Activated effector memory CD4-positive, alpha-beta T cell treated with anti-CD3 and anti-CD28 coated beads, Interleukin-2, amount 50 U/mL, for 16 hours (primary cell): ENCODE results near the gene KRTAP2-3.
"Not testable (repeated sequence)": the region's sequence is repeated elsewhere in the genome, so short reads cannot be mapped to it uniquely, and the experiment has no call there.

Experiments used
- DNase-seq: peaks from one replicate; pipeline ENCODE4 v3.0.0-alpha.2; 2020

KRTAP2-3 gene

DNA sequence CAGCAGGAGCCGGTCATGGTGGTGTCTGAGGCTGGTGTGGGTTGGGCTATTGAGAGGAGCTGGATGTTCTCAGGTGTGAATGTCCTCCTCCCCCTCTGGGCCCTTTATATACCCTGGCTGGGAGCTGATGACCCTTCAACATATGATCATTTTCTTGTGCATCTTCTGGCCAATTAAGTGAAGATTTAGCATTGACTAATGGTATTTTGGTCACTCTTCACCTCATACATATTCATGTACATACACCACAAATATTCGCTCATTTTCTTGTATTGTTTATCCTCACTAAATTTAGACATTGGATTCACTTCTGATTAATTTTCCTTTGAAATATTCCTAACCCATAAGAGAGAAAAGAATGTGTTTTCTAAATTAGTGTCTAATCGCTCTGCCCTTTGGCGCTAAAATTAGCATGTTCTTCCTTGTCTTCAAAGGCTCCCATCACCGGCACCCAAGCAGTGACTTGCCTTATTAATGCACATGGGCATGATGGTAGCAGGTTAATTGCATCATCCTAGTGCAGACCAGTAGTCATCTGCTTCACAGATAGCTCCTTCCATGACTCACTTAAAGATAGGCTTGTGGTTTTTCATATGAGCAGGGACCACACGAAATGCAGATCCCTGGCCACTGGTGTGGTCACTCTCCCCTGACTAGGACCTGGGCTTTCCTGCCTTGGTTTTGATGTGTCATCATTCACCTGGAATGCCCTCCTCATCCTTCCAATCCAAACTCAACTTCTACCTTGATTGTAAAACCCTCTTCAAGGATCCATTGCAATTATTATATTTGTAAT, 6.1 kb upstream of the KRTAP2-3 start, which contains the start of gene KRTAP2-4:
Gene KRTAP2-4, minus strand, starts transcription at position 51 of the 796 bp plus-strand sequence. Its CDS starts 34 bp downstream, at position 17.
- no peak for DNase-seq

DNA sequence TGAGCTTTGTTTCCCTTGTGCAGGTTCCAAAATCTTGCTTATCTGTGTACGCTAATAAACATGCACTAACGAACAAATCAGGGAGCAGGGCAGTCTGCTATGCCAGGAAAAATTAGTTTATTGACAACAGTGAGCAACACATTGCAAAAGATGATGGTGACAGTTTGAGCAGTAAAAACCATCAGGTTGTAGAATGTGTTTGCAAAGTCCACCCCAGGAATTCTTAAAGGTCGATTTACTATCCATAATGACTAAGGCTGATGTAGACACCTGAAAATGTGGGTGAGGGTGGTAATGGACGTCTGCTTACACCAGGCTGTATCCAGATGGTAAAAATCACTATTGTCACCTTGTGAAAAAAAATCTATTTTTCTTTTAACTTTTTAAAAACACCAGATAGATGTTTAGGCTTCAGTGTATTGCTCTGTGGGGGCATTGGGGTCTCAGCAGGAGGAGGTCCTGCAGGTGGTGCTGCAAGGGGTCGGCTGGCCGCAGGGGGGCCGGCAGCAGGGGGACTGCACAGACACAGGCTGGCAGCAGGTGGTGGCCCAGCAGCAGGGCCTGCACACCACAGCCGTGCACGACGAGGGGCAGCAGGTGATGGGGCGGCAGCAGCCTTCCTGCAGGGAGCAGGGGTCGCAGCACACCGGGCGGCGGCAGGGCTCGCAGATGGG, 5.2 kb upstream of the KRTAP2-3 start:
- DNase-seq = not testable (repeated sequence)

DNA sequence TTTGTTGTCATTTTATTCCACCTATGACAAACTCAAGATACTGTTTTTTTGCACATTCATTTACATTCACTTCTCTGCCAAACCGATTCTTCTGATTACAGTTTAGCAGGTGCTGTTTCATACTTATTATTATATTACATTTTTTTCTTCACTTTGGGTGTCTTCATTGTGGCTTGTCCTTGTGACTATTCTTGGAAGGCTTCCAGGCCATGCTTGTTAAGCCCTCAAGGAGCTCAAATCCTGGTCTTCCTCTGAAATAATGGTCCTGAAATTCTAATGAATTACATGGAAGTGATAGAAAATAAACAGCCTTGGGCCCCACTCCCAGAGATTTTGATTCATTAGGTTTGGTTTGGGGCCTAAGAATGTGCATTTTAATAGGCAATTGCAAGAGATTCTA, 4.4 kb upstream of the KRTAP2-3 start:
- no peak for DNase-seq

DNA sequence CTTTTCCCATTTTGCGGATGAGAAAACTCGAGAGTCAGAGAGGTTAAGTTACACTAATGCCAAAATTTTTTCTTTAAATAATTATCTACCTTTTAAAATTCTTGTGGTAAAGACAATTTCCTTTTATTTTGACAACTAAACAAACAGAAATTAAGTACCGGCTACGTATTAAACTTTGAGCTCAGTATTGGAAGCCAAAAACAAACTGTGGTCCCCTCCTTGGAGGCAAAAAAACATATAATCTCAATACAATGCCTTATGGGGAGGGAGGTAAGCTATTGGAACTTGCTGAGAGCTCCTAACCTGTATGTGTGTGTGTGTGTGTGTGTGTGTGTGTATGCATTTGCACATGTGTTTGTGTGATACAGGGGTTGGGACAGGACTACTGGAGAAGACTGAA, 3.5 kb upstream of the KRTAP2-3 start:
- DNase-seq = no peak

DNA sequence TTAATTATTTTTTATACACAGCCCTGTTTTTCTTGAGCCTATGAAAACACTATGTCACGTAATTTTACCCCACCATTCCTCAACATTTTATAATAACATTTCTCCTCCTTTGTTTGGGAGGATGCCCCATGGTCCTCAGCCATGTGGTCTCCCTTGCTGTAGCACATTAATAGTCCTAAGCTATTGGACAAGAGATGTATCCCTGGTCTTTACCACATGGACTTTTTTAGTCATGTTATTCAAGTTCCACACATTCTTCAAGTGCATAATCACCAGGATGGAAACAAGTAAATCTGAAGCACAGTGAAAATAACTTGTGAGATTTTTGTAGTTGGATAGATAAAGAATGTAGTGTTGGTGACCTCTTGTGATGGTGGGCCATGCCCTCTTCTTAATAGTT, 2.0 kb upstream of the KRTAP2-3 start:
- no peak for DNase-seq

DNA sequence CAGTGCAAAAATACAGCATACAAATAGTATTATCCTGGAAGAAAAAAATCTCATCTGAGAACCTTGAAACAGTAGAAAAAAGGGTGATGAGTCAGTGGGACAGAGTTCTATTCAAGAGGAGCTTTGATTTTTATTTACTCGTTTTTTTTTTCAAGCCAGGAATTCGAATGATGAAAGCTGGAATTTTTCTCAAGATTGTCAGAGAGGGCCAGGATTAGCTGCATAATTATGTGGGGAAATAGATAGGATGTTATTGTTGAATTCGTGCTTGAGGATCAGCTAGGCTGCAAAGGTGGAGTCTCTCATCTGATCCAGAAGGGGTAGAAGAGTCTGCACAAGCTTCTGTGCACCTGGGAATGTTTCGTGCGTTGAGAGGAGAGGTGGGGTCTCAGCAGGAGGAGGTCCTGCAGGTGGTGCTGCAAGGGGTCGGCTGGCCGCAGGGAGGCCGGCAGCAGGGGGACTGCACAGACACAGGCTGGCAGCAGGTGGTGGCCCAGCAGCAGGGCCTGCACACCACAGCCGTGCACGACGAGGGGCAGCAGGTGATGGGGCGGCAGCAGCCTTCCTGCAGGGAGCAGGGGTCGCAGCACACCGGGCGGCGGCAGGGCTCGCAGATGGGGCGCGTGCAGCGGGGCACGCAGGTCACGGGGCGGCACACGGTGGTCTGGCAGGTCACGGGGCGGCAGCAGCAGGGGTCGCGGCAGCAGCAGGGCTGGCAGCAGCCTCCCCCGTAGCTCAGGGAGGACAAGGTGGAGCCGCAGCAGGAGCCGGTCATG, 450 bp downstream of the KRTAP2-3 start:
- DNase-seq = not testable (repeated sequence)

DNA sequence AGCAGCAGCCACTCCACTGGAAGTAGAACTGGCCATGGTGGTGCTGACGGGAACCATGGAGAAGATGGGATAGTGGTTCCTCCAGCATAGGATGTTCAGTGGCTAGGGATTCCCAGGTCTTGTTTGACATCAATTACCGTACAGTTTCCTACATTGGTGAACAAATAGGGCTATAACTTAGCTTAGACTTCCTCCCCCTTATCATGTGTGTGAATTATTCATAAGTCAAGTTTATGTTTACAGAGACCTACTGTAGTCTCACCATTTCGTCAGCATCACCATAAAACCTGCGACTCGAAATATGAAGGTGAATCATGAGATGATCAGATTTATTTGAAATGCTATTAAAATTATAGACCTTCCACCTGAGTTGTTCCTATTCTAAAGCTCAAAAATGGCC, 1.2 kb downstream of the KRTAP2-3 start:
- DNase-seq = no peak

DNA sequence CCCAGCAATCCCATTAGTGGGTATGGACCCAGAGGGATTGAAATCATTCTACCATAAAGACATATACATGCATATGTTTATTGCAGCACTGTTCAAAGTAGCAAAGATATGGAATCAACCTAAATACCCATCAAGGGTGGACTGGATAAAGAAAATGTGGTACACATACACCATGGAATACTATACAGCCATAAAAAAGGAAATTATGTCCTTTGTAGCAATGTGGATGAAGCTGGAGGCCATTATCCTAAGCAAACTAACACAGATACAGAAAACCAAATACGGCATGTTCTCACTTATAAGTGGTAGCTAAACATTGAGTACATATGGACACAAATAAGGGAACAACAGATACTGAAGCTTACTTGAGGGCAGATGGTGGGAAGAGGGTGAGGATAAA, 2.4 kb downstream of the KRTAP2-3 start:
- DNase-seq = no peak

DNA sequence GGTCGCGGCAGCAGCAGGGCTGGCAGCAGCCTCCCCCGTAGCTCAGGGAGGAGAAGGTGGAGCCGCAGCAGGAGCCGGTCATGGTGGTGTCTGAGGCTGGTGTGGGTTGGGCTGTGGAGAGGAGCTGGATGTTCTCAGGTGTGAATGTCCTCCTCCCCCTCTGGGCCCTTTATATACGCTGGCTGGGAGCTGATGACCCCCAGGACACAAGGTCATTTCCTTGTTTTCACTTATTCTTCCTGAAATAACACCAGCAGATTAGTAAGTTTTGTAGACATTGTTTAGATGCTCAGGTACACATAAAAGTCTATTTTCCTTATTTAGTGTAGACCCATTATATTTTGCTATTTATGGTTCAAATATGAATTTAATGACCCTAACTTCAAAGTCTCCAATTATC, 4.8 kb downstream of the KRTAP2-3 start, which contains the start of gene KRTAP2-2:
Gene KRTAP2-2, minus strand, starts transcription at position 101 of the 400 bp plus-strand sequence. Its CDS starts 19 bp downstream, at position 82.
- DNase-seq = not testable (repeated sequence)

DNA sequence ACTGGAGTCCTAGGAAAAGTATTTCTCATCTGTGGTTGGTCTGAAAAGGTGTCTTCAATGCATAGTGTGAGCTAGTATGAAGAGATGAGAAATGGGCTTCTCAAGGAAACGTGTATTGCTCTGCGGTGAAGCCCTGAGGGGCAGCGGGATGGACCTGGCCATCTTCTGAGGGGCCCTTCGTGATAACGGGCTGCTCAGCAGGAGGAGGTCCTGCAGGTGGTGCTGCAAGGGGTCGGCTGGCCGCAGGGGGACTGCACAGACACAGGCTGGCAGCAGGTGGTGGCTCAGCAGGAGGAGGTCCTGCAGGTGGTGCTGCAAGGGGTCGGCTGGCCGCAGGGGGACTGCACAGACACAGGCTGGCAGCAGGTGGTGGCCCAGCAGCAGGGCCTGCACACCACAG, 5.4 kb downstream of the KRTAP2-3 start:
- not testable (repeated sequence) for DNase-seq

DNA sequence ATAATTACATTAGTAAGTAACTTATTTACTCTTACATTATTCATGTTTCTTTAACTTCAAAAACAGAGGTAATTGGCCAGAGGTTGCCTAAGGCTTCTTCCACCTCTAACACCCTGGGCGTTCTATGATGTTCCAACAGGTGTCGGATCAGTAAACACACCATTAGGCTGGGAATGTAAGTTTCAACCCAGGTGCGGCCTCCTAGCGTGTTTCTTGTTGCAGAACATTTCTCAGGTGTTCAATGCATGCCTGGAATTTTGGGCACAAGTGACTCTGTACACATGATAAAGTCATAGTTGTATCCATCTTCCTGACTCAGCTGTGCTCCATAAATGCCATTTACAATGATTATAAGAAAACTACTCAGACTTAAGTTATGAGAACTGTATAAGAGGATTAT, 5.9 kb downstream of the KRTAP2-3 start:
- no peak for DNase-seq

DNA sequence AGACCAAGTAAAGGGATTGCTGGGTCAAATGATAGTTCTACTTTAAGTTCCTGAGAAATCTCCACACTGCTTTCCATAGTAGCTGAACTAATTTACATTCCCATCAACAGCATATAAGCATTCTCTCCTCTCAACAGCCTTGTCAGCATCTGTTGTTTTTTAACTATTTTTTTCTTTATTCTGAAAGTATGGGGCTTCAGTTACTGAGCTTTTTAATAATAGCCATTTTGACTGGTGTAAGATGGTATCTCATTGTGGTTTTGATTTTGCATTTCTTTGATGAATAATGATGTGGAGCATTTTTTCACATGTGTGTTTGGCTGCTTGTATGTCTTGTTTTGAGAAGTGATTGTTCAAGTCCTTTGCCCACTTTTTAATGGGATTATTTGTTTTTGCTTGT, 7.3 kb downstream of the KRTAP2-3 start:
- DNase-seq = no peak

DNA sequence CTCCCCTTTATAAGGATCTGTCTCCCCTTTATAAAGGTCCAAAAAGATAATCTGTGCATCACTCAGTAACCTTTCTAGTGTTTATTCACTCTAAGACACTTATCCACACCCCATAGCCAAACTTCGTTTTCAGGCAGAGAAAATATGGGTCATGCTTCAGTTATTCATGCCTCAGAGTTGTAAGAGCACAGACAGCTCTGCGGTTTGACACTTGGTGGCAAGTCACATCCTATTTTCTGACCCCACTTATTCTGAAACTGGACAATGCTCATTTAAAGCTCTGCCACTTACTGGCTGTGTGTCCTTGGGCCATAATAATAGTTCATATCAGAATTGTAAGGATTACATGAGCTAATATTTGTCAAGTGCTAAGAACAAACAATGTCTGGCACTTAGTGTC, 10.8 kb downstream of the KRTAP2-3 start:
- DNase-seq = no peak

DNA sequence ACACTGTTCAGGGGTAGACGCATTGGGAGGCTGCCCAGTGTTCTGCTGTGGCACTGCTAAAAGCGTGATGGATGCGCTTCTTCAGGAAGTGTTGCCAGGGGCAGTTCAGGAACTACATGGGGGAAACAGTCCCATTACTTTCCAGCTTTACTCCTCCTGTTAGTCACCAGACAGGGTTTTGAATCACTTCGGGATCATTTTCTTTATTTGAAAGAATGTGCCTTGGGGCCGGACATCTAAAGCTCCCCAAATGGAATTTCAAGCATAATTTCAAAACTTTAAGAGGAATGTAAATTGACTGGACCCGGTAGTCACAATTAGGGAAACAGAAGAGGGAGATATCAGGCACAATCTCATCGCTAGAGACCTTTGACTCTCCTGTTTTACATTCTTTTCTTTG, 11.5 kb downstream of the KRTAP2-3 start:
- no peak for DNase-seq

DNA sequence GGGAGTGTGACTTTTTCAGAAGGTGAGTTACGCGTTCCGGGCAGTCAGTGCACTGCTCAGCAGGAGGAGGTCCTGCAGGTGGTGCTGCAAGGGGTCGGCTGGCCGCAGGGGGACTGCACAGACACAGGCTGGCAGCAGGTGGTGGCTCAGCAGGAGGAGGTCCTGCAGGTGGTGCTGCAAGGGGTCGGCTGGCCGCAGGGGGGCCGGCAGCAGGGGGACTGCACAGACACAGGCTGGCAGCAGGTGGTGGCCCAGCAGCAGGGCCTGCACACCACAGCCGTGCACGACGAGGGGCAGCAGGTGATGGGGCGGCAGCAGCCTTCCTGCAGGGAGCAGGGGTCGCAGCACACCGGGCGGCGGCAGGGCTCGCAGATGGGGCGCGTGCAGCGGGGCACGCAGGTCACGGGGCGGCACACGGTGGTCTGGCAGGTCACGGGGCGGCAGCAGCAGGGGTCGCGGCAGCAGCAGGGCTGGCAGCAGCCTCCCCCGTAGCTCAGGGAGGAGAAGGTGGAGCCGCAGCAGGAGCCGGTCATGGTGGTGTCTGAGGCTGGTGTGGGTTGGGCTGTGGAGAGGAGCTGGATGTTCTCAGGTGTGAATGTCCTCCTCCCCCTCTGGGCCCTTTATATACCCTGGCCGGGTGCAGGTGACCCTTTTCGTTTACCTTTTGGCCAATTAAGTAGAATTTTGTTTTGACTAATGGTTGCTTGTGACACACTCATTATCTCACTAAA, 13.0 kb downstream of the KRTAP2-3 start, which contains the start of gene KRTAP2-1:
Gene KRTAP2-1, minus strand, starts transcription at position 582 of the 731 bp plus-strand sequence. Its CDS starts 49 bp downstream, at position 533.
- not testable (repeated sequence) for DNase-seq

DNA sequence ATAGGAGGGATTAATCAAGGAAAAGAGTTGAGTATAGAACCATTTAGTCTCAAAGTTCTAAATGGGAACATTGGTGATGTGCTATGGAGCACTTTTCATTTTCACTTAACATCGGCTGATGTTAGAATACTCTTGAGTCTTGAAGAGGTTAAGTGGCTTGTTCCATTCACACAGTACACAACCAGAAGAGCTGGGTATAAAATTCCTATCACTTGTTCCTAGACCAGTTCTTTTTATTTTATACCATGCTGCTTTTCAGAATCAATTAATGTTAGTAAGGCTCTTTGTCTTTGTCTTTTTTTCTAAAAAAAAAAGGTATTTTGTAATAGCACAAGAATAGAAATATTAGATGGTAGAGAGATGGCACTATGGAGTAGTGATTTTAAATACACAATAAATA, 17.0 kb downstream of the KRTAP2-3 start:
- no peak for DNase-seq

DNA sequence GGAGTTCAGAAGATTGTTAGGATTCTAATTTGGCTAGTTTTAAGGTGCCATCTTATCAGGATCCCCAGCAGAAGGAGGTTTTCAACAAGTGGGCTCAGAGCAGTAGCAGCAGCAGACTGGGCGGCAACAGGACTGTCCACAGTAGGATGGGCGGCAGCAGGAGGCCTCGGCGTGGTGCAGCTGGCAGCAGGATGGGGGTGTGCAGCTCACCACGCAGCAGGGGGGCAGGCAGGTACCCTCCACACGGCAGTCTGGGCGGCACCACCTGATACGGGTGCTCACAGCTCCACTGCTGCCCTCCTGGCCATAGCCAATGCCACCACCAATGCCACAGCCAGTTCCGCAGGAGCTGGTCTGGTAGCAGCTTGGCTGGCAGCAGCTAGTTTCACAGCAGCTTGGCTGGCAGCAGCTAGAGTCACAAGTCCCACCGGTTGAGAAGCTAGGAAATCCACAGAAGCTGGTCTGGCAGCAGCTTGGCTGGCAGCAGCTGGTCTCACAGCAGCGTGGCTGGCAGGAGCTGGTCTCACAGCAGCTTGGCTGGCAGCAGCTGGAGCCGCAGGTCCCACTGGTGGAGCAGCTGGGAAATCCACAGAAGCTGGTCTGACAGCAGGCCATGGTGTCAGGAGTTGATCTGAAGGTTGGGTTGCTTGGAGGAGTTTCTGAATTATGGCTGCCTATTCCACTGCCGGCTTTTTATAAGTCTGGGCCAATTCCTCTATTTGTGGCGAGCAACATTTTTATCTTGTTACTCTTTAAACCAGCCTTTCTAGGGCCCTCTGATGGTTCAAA, 18.9 kb downstream of the KRTAP2-3 start, which contains the start of gene KRTAP1-1:
Gene KRTAP1-1, minus strand, starts transcription at position 668 of the 789 bp plus-strand sequence. Its CDS starts 53 bp downstream, at position 615.
- not testable (repeated sequence) for DNase-seq

DNA sequence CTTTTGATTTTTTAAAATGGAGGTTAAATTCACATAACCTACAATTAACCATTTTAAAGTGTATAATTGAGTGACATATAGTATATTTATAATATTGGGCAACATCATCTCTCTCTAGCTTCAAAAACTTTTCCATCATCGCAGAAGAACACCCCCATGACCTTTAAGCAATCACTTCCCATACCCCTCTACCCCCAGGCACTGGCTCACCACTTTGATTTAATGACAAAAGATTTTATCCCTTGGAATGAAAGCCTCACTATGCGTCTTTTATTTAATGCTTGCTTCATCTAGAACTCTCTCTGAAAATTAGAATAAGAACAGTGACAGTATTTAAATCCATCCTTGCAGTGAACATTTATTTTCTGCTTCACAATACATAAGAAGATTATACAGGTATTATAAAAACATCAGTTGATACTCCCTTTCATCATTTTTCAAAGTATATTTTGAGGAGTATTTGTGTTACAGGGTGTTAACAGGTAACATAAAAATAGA, 22.0 kb downstream of the KRTAP2-3 start:
- DNase-seq = no peak

DNA sequence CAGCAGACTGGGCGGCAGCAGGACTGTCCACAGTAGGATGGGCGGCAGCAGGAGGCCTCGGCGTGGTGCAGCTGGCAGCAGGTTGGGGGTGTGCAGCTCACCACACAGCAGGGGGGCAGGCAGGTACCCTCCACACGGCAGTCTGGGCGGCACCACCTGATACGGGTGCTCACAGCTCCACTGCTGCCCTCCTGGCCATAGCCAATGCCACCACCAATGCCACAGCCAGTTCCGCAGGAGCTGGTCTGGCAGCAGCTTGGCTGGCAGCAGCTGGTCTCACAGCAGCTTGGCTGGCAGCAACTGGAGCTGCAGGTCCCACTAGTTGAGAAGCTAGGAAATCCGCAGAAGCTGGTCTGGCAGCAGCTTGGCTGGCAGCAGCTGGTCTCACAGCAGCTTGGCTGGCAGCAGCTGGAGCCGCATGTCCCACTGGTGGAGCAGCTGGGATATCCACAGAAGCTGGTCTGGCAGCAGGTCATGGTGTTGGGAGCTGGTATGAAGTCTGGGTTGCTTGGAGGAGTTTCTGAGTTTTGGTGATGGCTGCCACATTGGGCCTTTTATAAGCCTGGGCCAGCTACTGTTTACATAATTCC, 25.5 kb downstream of the KRTAP2-3 start, which contains the start of gene KRTAP1-3:
Gene KRTAP1-3, minus strand, starts transcription at position 529 of the 590 bp plus-strand sequence. Its CDS starts 53 bp downstream, at position 476.
- DNase-seq = not testable (repeated sequence)

DNA sequence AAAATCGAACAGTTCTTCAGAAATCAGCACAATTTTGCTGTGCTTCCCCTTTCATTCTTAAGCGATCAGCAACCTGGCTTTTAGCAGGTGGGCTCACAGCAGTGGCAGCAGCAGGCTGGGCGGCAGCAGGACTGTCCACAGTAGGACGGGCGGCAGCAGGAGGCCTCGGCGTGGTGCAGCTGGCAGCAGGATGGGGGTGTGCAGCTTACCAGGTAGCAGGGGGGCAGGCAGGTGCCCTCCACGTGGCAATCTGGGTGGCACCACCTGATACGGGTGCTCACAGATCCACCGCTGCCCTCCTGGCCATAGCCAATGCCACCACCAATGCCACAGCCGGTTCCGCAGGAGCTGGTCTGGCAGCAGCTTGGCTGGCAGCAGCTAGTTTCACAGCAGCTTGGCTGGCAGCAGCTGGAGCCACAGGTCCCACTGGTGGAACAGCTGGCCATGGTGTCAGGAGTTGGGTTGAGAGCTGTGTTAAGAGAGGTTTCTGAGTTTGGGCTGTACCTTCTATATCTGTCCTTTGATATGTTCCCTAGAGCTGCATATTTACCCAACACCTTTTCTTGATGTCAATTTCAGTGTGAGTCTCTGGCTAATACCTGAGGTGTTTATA, 30.2 kb downstream of the KRTAP2-3 start, which contains the start of gene KRTAP1-4:
Gene KRTAP1-4, minus strand, starts transcription at position 563 of the 613 bp plus-strand sequence. Its CDS starts 117 bp downstream, at position 446.
- no peak for DNase-seq
